ENCODE results near the gene IFT122. TPM values are rescaled to one million over a fixed set of nuclear protein-coding genes. Genes with fewer than 3 reads are reported as not detected.

The IFT122 gene
- total RNA-seq, 2 donors from 2014 or later: 15.6 to 31.5 TPM

GRCh38 chr3:129549805-129550204, 109.8 kb downstream of the IFT122 start:
- no peak for TF ChIP-seq CTCF (IDR thresholded peaks at IDR 0.05)
- no peak for DNase-seq
- H3K36me3 ChIP-seq: no peaks in the 10 kb centered on the region
- no peak overlapping the region for H3K4me3 ChIP-seq
- H3K4me1 ChIP-seq: no peaks in the 10 kb centered on the region
- H3K27me3 ChIP-seq: no peaks in the 10 kb centered on the region
- no peak overlapping the region for H3K9ac ChIP-seq (ENCODE audit: low read depth in 2 of 2, low read length in 2 of 2)
- H3K27ac ChIP-seq: no peak overlapping the region
- intact Hi-C loops (cut with DNase I): no loop called here
- no peaks in the 10 kb centered on the region for H3K9me3 ChIP-seq

GRCh38 chr3:129552287-129553050, 112.4 kb downstream of the IFT122 start:
- intact Hi-C loops (cut with DNase I): no loop called here
- Histone ChIP-seq H3K9me3 (no peaks in the 10 kb centered on the region), H3K9ac (ENCODE audit: low read depth in 2 of 2, low read length in 2 of 2) (no peak overlapping the region), H3K4me3 (no peak overlapping the region), H3K27me3 (no peaks in the 10 kb centered on the region), H3K4me1 (no peaks in the 10 kb centered on the region), H3K27ac (no peak overlapping the region), H3K36me3 (no peaks in the 10 kb centered on the region)
- TF ChIP-seq CTCF (IDR thresholded peaks at IDR 0.05): no peak
- no peak for DNase-seq

- no peaks in the 10 kb centered on the region for H3K4me1 ChIP-seq
- no peak overlapping the region for H3K27ac ChIP-seq
- no peaks in the 10 kb centered on the region for H3K9me3 ChIP-seq
- no peak overlapping the region for H3K9ac ChIP-seq (ENCODE audit: low read depth in 2 of 2, low read length in 2 of 2)
- H3K27me3 ChIP-seq: no peaks in the 10 kb centered on the region
- no peaks in the 10 kb centered on the region for H3K36me3 ChIP-seq
- intact Hi-C loops (cut with DNase I): no loop called here
- no peak overlapping the region for H3K4me3 ChIP-seq
- TF ChIP-seq CTCF (IDR thresholded peaks at IDR 0.05): no peak
- no peak for DNase-seq
Measured at GRCh38 chr3:129553171-129553570, 113.1 kb downstream of the IFT122 start.

- no peaks in the 10 kb centered on the region for H3K27me3 ChIP-seq
- no peaks in the 10 kb centered on the region for H3K9me3 ChIP-seq
- no peak overlapping the region for H3K9ac ChIP-seq (ENCODE audit: low read depth in 2 of 2, low read length in 2 of 2)
- no peaks in the 10 kb centered on the region for H3K36me3 ChIP-seq
- no peak overlapping the region for H3K27ac ChIP-seq
- no peak for DNase-seq
- H3K4me1 ChIP-seq: no peaks in the 10 kb centered on the region
- TF ChIP-seq CTCF (IDR thresholded peaks at IDR 0.05): no peak
- no peak overlapping the region for H3K4me3 ChIP-seq
- intact Hi-C loops (cut with DNase I): no loop called here
Measured at GRCh38 chr3:129553719-129554118, 113.7 kb downstream of the IFT122 start.

GRCh38 chr3:129554356-129555152, 114.5 kb downstream of the IFT122 start:
- Histone ChIP-seq H3K4me1 (no peaks in the 10 kb centered on the region), H3K27me3 (no peaks in the 10 kb centered on the region), H3K4me3 (no peak overlapping the region), H3K9ac (ENCODE audit: low read depth in 2 of 2, low read length in 2 of 2) (no peak overlapping the region), H3K36me3 (no peaks in the 10 kb centered on the region), H3K9me3 (no peaks in the 10 kb centered on the region), H3K27ac (no peak overlapping the region)
- no peak for DNase-seq
- intact Hi-C loops (cut with DNase I): no loop called here
- TF ChIP-seq CTCF (IDR thresholded peaks at IDR 0.05): no peak

Measured in colonic mucosa (tissue), 4 donors.